HTERT RPE-1 (cell line): Measurements from ENCODE around the gene CPT1B.

ENCODE experiments used
- in situ Hi-C: fragments of 300-500 bp; cut with MboI; formaldehyde crosslinking; loops from 4 replicates; pipeline ENCODE4 v1.14.3; 2020; ENCODE audit warnings: low sequenced_read_pairs

CPT1B gene

GRCh38 chr22:50587407-50587806, 9.2 kb upstream of the CPT1B start:
- in situ Hi-C loops, result no loop called here

GRCh38 chr22:50586416-50586815, 8.2 kb upstream of the CPT1B start:
- in situ Hi-C loops, result no loop called here

GRCh38 chr22:50585781-50586180, 7.6 kb upstream of the CPT1B start:
- in situ Hi-C loops, result no loop called here

DNA sequence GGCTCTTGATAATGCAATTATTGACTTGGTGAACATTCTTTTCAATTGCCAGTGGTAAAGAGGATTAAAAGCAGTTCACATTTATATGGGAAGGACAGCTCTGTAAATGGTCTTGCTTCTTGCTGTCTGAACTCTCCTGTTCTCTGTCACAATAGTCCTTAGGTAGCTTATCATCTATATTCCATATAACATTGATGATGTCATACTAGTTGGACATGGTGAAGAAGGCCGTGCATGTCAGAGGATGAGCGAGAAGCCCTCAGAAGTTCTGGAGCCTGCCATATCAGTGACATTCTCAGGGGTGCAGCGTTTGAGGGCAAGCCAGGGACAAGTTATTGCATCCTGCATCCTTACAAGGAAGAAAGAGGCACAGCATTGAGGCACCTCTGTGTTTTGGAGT, 7.0 kb upstream of the CPT1B start:
- in situ Hi-C loops, result no loop called here

- in situ Hi-C loops, result no loop called here
Observed at GRCh38 chr22:50584106-50585096, 6.2 kb upstream of the CPT1B start.

DNA sequence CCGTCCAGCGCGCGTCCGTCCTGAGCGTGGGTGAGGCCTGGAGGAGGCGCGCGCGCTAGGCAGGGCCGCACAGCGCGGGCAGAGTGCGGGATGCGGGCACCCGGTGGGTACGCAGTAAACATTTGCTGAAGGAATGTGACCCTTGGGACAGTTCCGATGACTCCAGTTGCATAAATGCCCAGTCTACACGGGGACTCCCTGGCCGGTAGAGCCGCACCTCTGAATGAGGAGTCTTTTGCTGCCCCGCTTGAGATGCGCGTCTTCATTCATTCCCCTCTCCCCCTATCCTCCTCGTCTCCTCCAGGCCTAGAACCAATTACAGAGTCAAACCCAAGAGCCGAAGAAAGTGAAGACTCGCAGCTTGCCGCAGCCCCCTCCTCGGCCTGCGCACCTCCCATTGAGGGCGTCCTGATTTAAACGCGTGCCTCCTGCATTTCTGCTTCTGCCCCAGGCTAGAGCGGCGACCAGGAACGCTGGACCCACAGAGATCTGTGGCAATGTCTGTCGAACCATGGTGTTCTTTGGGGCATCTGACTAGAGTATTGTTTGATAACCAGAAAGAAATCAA, 5.2 kb upstream of the CPT1B start:
- in situ Hi-C loops, result no loop called here

DNA sequence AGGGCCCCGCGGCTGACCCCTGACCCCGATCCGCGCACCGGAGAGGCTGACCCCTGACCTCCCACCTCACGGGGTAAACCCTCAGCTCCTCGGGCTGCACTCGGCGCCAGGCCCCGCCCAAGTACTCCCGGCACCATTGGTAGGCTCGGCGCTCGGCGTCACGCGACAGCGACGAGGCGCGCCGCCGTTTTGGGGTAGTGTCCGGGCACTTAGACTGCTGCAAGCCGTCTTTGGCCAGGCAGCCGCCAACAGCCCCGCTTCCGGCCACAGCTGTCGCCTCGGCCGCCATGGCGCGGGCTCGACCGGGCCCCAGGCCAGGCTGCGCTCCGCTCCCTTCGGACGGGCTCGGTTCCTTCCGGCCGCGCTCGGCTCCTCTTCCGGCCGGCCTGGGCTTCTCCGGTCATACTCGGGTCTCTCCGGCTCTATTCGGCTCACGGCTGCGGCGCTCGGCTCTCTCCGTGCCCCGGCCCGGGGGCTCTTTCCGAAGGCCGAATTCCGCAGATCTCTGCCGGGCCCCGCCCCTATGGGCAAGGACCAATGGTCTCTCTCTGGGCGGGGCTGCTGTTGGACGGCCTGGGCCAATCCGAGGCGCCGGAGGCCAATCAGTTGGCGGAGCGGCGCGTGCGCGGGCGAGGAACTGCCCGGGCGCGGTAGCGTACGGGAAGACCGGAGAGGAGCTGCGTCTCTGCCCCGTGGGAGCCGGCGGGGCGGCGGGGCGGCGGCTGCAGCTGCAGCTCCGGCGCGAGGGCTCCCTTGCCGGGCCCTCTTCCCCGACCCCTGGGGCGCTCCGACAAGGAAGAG, 4.5 kb upstream of the CPT1B start, which contains the start of gene CHKB:
Gene CHKB, minus strand, starts transcription at position 357 of the 801 bp plus-strand sequence. Its CDS starts 68 bp downstream, at position 289.
- in situ Hi-C loops, result no loop called here

GRCh38 chr22:50581950-50582492, 3.8 kb upstream of the CPT1B start:
- in situ Hi-C loops, result no loop called here

DNA sequence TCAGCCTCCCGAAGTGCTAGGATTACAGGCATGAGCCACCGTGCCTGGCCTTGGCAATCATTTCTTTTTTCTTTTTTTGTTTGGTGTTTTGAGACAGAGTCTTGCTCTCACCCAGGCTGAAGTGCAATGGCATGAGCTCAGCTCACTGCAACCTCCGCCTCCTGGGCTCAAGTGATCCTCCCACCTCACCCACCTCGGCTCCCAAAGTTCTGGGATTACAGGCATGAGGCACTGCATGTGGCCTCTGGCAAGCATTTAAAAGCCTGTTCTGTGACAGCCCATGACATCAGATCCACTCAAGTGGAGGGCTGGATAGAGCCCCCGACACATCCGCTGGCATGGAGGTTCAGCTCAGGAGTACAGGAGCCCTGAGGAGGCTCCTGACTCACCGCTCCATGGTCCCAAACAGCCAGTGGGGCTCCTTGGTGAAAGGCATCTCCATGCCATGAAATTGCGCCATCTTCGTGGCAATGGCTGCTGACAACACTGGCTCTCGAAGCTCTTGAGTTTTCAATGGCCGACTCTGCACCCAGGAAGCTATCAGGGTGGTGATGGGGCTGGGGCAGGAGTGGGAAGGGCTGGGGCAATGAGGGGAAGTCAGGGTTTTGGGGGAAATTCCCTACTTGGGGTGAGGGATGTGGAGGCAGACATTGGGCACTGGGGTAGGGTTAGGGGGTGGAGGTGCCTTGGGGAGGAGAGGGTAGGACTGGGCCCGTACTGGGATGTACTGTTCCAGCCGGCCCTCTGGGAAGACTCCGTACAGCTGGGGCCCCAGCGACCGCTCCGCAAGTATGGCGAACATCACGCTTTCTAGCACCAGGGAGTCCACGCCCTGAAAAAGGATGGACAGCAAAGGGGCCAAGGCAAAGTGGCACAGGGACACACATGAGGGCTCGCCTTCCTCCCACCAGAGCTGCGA, 3.1 kb upstream of the CPT1B start:
- in situ Hi-C loops, result no loop called here

DNA sequence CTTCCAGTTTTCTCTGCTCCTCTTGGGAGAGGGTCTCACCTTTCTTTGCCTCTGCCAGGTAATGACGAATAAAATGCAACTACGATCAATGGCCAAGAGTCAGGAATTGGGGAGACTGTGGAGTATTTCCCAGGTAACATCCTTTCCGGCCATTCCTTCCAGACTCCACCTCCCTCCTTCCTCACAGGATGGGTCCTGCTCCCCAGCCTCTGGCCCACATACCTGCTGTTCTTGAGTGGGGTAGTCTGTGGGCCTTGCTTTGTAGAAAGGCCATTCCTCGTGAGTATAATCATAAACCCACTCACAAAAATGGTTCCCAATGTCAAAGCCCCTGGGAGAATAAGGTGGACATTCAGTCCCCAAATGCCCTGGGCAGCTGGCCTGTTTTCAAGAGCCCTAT, 1.5 kb upstream of the CPT1B start:
- in situ Hi-C loops, result no loop called here

DNA sequence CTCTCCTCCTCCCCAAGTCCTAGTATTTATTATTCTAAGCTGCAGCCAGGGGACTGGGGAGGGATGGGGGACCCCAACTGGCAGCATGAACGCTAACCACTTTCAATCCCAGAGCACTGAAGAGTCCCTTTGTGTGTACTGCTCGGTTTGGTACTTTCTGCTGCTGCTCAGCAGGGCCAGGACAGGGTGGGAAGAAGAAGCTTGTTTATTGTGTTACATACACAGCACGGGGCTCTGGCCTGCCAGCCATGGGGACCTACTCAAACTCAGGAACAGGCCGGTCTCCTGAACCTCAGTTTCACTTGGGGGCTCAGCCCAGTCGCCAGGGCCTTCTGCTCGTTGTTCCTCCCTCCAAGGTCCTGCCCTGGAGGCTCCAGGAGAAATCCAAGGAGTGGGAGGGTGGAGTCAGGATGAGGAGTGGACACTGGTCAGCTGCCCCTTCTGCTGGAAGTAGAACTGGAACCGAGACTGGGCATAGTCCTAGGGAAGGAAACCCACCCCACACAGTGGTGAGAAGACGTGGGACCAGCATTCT, 616 bp upstream of the CPT1B start:
- in situ Hi-C loops, result no loop called here

GRCh38 chr22:50577697-50577986, 585 bp downstream of the CPT1B start:
- in situ Hi-C loops, result no loop called here

DNA sequence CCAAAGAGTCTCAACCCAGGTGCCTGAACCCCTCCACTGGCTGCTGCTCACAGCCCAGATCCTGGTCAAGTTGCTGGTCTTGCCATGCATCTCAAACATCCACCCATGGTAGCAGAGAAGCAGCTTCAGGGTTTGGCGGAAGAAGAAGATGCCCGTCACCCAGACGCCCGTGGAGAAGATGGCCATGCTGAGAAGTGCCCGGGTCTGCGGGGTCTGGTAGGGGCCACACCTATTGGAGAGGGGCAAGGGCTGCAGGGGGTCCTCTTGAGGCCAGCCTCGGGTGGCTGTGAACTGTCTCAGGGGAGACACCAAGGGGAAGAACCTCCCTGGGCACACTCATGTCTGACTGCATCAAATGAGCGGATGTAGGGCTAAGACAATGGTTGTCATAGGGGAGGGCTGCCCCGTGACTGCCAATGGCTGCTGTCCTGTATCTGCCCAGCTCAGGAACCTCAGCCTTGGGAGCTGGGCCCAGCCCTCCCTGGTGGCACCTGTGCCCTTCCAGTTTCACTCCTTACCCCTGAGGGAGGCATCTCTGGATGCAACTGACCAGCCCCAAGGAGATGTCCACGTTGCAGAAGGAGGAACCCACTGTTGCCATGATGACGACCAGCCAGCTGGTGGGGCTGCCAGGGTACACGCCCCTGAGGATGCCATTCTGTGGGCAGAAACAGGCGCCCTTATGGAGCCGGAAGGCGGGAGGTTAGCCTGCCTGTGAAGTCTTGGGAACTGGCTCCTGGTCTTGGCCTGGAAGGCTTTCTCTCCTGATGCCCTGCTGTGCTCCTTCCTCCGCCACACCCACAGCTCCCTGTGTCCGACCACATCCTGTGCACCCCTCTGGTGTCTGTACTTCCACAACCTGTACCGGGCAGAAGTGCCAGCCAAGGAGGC, 1.2 kb downstream of the CPT1B start:
- in situ Hi-C loops, result no loop called here

GRCh38 chr22:50576070-50576469, 2.2 kb downstream of the CPT1B start:
- in situ Hi-C loops, result no loop called here

GRCh38 chr22:50575426-50575941, 2.7 kb downstream of the CPT1B start:
- in situ Hi-C loops, result no loop called here

DNA sequence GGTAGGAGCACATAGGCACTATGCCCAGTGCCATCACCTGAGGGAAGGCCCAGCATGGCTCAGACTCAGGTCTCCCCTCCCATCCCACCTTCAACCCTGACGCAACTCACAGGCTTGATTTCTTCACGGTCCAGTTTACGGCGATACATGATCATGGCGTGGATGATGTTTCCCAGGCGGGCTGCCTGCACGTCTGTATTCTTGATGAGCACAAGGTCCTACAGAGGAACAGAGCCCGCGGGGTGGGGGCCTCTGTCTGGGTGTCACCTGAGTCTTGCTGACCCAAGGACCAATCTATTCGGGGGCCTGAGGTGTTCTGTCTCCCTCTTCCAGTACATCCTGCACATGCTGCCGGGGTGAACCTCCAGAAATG, 3.9 kb downstream of the CPT1B start:
- in situ Hi-C loops, result no loop called here

GRCh38 chr22:50573491-50574382, 4.5 kb downstream of the CPT1B start:
- in situ Hi-C loops, result no loop called here

- in situ Hi-C loops, result no loop called here
Observed at GRCh38 chr22:50572965-50573364, 5.3 kb downstream of the CPT1B start.
